Activated CD8-positive, alpha-beta T cell treated with anti-CD3 and anti-CD28 coated beads for 36 hours (primary cell): ENCODE data around the gene PDE4B. TPM values are rescaled to one million over a fixed set of nuclear protein-coding genes. Genes with fewer than 3 reads are reported as not detected.

Experiments used
- ATAC-seq: fragments of 200-7000 bp; cut with Tn5 transposase; one replicate; pipeline ENCODE4 v1.10.0; 2021; ENCODE audit warnings: mild to moderate bottlenecking, moderate library complexity
- CTCF ChIA-PET: fragments of 350-600 bp; sonication (Branson Sonifier 250); formaldehyde crosslinking; loops from one replicate; lab custom pipeline; 2021; ENCODE audit warnings: antibody characterized with exemption; lab: Charles Lee
- POLR2A ChIA-PET: fragments of 350-600 bp; sonication (Branson Sonifier 250); formaldehyde crosslinking; loops from one replicate; lab custom pipeline; 2021; ENCODE audit warnings: antibody characterized with exemption; lab: Charles Lee
- DNase-seq: peaks from one replicate; pipeline ENCODE4 v3.0.0-alpha.2; 2020
- H3K27ac Mint-ChIP-seq: one replicate; pipeline ENCODE4 v1.8.0; 2021; ENCODE audit warnings: mild to moderate bottlenecking, mixed read lengths
- H3K27me3 Mint-ChIP-seq: one replicate; pipeline ENCODE4 v1.8.0; 2021; ENCODE audit warnings: mixed read lengths
- H3K36me3 Mint-ChIP-seq: one replicate; pipeline ENCODE4 v1.8.0; 2021; ENCODE audit warnings: low read depth, mixed read lengths
- H3K4me1 Mint-ChIP-seq: one replicate; pipeline ENCODE4 v1.8.0; 2021; ENCODE audit warnings: low read depth, mixed read lengths
- H3K4me3 Mint-ChIP-seq: one replicate; pipeline ENCODE4 v1.8.0; 2021; ENCODE audit warnings: mild to moderate bottlenecking, moderate library complexity, mixed read lengths
- H3K9me3 Mint-ChIP-seq: one replicate; pipeline ENCODE4 v1.8.0; 2021; ENCODE audit warnings: mixed read lengths
- CTCF ChIP-seq: fragments of 200-600 bp; IDR thresholded peaks from one replicate; pipeline ENCODE4 v1.8.0; 2022; ENCODE audit warnings: antibody characterized with exemption, mild to moderate bottlenecking
- intact Hi-C: fragments of 100-400 bp; cut with micrococcal nuclease; formaldehyde crosslinking; loops from one replicate; pipeline ENCODE4 v1.10.0; 2022
- total RNA-seq, 2 experiments: library from RNA; stranded (reverse); gene quantifications; one replicate each; pipeline ENCODE4 v1.2.3, GENCODE V29; 2021

PDE4B gene
- total RNA-seq, 2 experiments from 2014 or later = 32.4 to 33.1 TPM

- POLR2A ChIA-PET = no interaction called here
- Mint-ChIP-seq H3K27ac (no peak overlapping the region), H3K4me1 (peaks cover 2% of the 10 kb centered on the region), H3K36me3 (no peaks in the 10 kb centered on the region), H3K27me3 (peaks cover 5% of the 10 kb centered on the region), H3K4me3 (no peak overlapping the region), H3K9me3 (no peaks in the 10 kb centered on the region)
- TF ChIP-seq CTCF = no peak
- intact Hi-C loops = no loop called here
- no peak for DNase-seq
- CTCF ChIA-PET = no interaction called here
- no peak for ATAC-seq
These were observed 219.6 kb downstream of the PDE4B start for GRCh38 chr1:66012106-66012784.

DNA sequence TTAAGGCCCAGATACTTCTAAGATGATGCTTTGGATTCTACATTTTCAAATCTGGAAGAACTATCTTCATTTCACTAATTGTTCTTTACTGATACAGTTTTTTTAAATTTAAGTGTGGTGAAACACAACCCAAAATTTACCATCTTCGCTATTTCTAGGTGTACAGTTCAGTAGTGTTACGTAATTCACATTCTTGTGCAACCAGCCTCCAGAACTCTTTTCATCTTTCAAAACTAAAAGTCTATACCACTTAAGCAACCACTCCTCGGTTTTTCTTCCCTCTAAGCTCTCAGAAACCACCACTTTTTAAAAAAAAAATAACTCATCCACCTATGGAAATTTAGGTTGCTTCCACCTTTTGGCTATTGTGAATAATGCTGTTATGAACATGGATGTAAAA lies 220.7 kb downstream of the PDE4B start:
- POLR2A ChIA-PET = no interaction called here
- no peak for TF ChIP-seq CTCF

DNA sequence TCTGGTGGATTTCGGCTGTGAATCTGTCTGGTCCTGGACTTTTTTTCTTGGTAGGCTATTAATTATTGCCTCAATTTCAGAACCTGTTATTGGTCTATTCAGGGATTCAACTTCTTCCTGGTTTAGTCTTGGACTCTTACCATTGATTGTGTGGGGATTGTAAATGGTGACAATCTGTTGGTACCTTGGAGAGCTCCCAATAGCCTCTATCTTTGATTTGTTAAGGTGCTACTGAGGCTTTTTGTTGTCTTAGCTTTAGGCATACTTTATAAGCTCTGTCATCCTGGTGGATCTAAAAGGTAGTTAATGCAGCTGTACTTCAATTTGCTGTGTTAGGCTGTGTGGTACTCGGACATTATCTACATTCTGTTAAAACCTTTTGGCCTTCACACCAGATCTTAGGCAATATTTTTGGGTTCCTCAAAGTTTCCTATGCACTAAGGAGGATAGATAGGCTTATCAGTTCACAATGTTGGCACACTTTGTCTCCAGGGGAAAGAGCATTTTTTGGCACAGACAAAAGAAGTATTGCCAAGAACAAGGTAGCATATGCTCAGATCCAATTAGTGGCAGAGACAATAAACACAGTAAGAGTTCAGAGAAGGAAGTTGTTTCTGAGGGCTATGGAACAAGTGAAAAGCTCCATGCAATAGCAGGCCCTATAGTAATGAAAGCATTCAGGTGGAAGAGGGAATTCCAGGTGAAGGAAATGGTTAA lies 230.4 kb downstream of the PDE4B start:
- no peak for DNase-seq
- Mint-ChIP-seq H3K36me3 (no peaks in the 10 kb centered on the region), H3K27ac (no peak overlapping the region), H3K9me3 (no peaks in the 10 kb centered on the region), H3K4me1 (no peaks in the 10 kb centered on the region), H3K27me3 (peaks cover 4% of the 10 kb centered on the region), H3K4me3 (no peak overlapping the region)
- POLR2A ChIA-PET = no interaction called here
- CTCF ChIA-PET = no interaction called here
- no peak for ATAC-seq
- TF ChIP-seq CTCF = no peak
- intact Hi-C loops = no loop called here

More for the DNA sequence above, 220.7 kb downstream of the PDE4B start:
- intact Hi-C loops = no loop called here
- DNase-seq = no peak
- H3K27ac Mint-ChIP-seq = no peak overlapping the region
- H3K9me3 Mint-ChIP-seq = no peaks in the 10 kb centered on the region
- no peaks in the 10 kb centered on the region for H3K36me3 Mint-ChIP-seq
- no peak overlapping the region for H3K4me3 Mint-ChIP-seq
- peaks cover 2% of the 10 kb centered on the region for H3K4me1 Mint-ChIP-seq
- CTCF ChIA-PET = no interaction called here
- H3K27me3 Mint-ChIP-seq = peaks cover 5% of the 10 kb centered on the region
- no peak for ATAC-seq

- DNase-seq (no peak), ATAC-seq (no peak)
- Mint-ChIP-seq H3K27me3 (peaks cover 4% of the 10 kb centered on the region), H3K36me3 (no peaks in the 10 kb centered on the region), H3K4me1 (no peaks in the 10 kb centered on the region), H3K9me3 (peaks cover 8% of the 10 kb centered on the region), H3K27ac (no peak overlapping the region), H3K4me3 (no peak overlapping the region)
- intact Hi-C loops = no loop called here
- CTCF ChIA-PET = interaction anchor here (0.9 kb wide), 1 partner anchor 66 kb away, joined by 3 read pairs; no protein-coding TSS in a partner anchor
- POLR2A ChIA-PET = no interaction called here
- no peak for TF ChIP-seq CTCF
These were observed 232.5 kb downstream of the PDE4B start for GRCh38 chr1:66025188-66025587.

GRCh38 chr1:66028035-66028434 lies 235.3 kb downstream of the PDE4B start:
- no peaks in the 10 kb centered on the region for H3K36me3 Mint-ChIP-seq
- TF ChIP-seq CTCF = no peak
- peaks cover 2% of the 10 kb centered on the region for H3K27me3 Mint-ChIP-seq
- ATAC-seq (no peak), DNase-seq (no peak)
- ChIA-PET POLR2A (no interaction called here), CTCF (no interaction called here)
- peaks cover 15% of the 10 kb centered on the region for H3K9me3 Mint-ChIP-seq
- no peak overlapping the region for H3K4me3 Mint-ChIP-seq
- intact Hi-C loops = no loop called here
- H3K4me1 Mint-ChIP-seq = no peaks in the 10 kb centered on the region
- no peak overlapping the region for H3K27ac Mint-ChIP-seq
